Endothelial cell of umbilical vein (primary cell): ENCODE data around the gene KCNMA1. TPM values are rescaled to one million over a fixed set of nuclear protein-coding genes. Genes with fewer than 3 reads are reported as not detected.

Experiments used
- BruUV-seq: library from RNA; stranded (reverse); fragments of 400-500 nt; replicated peaks from 2 replicates; lab custom pipeline; 2021; lab: Mats Ljungman, UMichigan
- CTCF ChIA-PET: fragments of 300-600, 350-600 bp; sonication (Branson Sonifier 250); formaldehyde crosslinking; loops from one replicate; lab custom pipeline; 2021; ENCODE audit warnings: antibody characterized with exemption, inconsistent platforms; lab: Charles Lee
- POLR2A ChIA-PET: fragments of 300-600, 350-600 bp; sonication (Branson Sonifier 250); formaldehyde crosslinking; loops from one replicate; lab custom pipeline; 2021; ENCODE audit warnings: antibody characterized with exemption, inconsistent platforms; lab: Charles Lee
- DNase-seq: peaks from one replicate; pipeline ENCODE4 v3.0.0-alpha.2; 2011; ENCODE audit warnings: low read depth, low spot score
- FAIRE-seq: peaks from 2 replicates; lab custom pipeline; 2011; peaks lifted over from hg19 to GRCh38; lab: Jason Lieb, UNC
- H2AFZ ChIP-seq: 2 replicates; pipeline ENCODE4 v1.6.0; 2012; ENCODE audit warnings: low read depth, low read length, control low read depth, inconsistent platforms
- H3K27ac ChIP-seq: 2 replicates; pipeline ENCODE4 v1.5.1; 2011; ENCODE audit warnings: low read depth, mild to moderate bottlenecking, control low read depth, low read length, moderate library complexity; ENCODE audit not compliant: insufficient read depth
- H3K27me3 ChIP-seq, 2 experiments: 2 replicates each; pipeline versions ENCODE4 v1.6.0 to v1.6.1; 2011; ENCODE audit warnings: low read length in 2 of 2, mixed read lengths in 1 of 2; ENCODE audit not compliant: control insufficient read depth in 2 of 2, insufficient read depth in 2 of 2
- H3K36me3 ChIP-seq, 2 experiments: 2 replicates in 1 of 2; 3 replicates in 1 of 2; pipeline ENCODE4 v1.5.1; 2011; ENCODE audit warnings: low read length in 2 of 2, mild to moderate bottlenecking in 1 of 2, moderate library complexity in 1 of 2; ENCODE audit not compliant: control insufficient read depth in 2 of 2, insufficient read depth in 2 of 2; ENCODE audit errors: extremely low read depth in 1 of 2
- H3K4me1 ChIP-seq: 3 replicates; pipeline ENCODE4 v1.5.1; 2011; ENCODE audit warnings: mild to moderate bottlenecking, low read length; ENCODE audit not compliant: control insufficient read depth, insufficient read depth; ENCODE audit errors: extremely low read depth
- H3K4me2 ChIP-seq: 2 replicates; pipeline ENCODE4 v1.6.1; 2011; ENCODE audit warnings: low read length, control low read depth, mixed read lengths; ENCODE audit not compliant: insufficient read depth
- H3K4me3 ChIP-seq, 3 experiments: fragments of 200-600 bp in 1 of 3; sonication (generic), shearing (Covaris generic) in 1 of 3; replicated peaks in 1 of 3; 2 replicates each; pipeline ENCODE4 v1.5.1; 2011 to 2016; ENCODE audit warnings: control low read depth in 3 of 3, low read length in 3 of 3, mild to moderate bottlenecking in 2 of 3, inconsistent platforms in 1 of 3, low read depth in 1 of 3, moderate library complexity in 1 of 3; ENCODE audit not compliant: insufficient read depth in 1 of 3
- H3K79me2 ChIP-seq: 2 replicates; pipeline ENCODE4 v1.6.0; 2012; ENCODE audit warnings: low read length, inconsistent platforms; ENCODE audit not compliant: control insufficient read depth, insufficient read depth
- H3K9ac ChIP-seq: replicated peaks from 2 replicates; pipeline ENCODE3; 2011; ENCODE audit warnings: low read length, control low read depth; ENCODE audit not compliant: insufficient read depth; ENCODE audit errors: extremely low read depth
- H3K9me1 ChIP-seq: replicated peaks from 3 replicates; pipeline ENCODE4 v1.6.0; 2011; ENCODE audit warnings: mild to moderate bottlenecking, low read length; ENCODE audit not compliant: control insufficient read depth, insufficient read depth; ENCODE audit errors: extremely low read depth
- H3K9me3 ChIP-seq: replicated peaks from 2 replicates; pipeline ENCODE4 v1.5.1; 2012; ENCODE audit warnings: low read length, inconsistent platforms; ENCODE audit not compliant: control insufficient read depth, insufficient read depth
- H4K20me1 ChIP-seq: replicated peaks from 2 replicates; pipeline ENCODE3; 2011; ENCODE audit warnings: mild to moderate bottlenecking, low read length; ENCODE audit not compliant: control insufficient read depth, insufficient read depth; ENCODE audit errors: extremely low read depth
- EZH2 ChIP-seq: IDR thresholded peaks from 2 replicates; pipeline ENCODE4 v1.6.1; 2012; ENCODE audit warnings: borderline replicate concordance, low read depth, mild to moderate bottlenecking, moderate library complexity, low read length, inconsistent platforms; ENCODE audit not compliant: severe bottlenecking
- FOS ChIP-seq: IDR thresholded peaks from 2 replicates; pipeline ENCODE4 v1.6.1; 2011; ENCODE audit warnings: mild to moderate bottlenecking, low read length, moderate library complexity, borderline replicate concordance; ENCODE audit not compliant: insufficient read depth
- JUN ChIP-seq: IDR thresholded peaks from 2 replicates; pipeline ENCODE4 v1.6.1; 2011; ENCODE audit warnings: borderline replicate concordance, low read depth; ENCODE audit not compliant: insufficient read length, insufficient read depth
- MYC ChIP-seq: IDR thresholded peaks from one replicate; pipeline ENCODE4 v1.6.1; 2011; ENCODE audit warnings: mild to moderate bottlenecking, low read depth, low read length
- dilution Hi-C: fragments of 300-500 bp; cut with MboI; formaldehyde crosslinking; loops from one replicate; pipeline ENCODE4 v1.15.0; 2019; ENCODE audit warnings: low sequenced_read_pairs; ENCODE audit not compliant: extremely low pct_ligation_motif_present
- intact Hi-C: fragments of 100-400 bp; cut with micrococcal nuclease; formaldehyde crosslinking; loops from one replicate; pipeline ENCODE4 v1.10.0; 2022
- polyA plus RNA-seq, 4 experiments: library from polyadenylated mRNA; depleted of rRNA in 3 of 4; stranded (reverse) in 3 of 4; unstranded in 1 of 4; fragments of >200 nt; gene quantifications; 2 replicates each; pipeline versions ENCODE4 v1.2.1 to v1.2.3, GENCODE V29; 2011 to 2012; ENCODE audit warnings: missing spikeins in 1 of 4
- total RNA-seq: library from RNA; stranded (reverse); gene quantifications from 2 replicates; pipeline ENCODE4 v1.2.3, GENCODE V29; 2021
- TF ChIP-seq, protein P1 (sequence below), 2 donors: IDR thresholded peaks; 1 replicate in 1 of 2; 2 replicates in 1 of 2; pipeline ENCODE4 v1.5.1; 2011; ENCODE audit warnings: low read length in 2 of 2, mild to moderate bottlenecking in 2 of 2, moderate library complexity in 2 of 2, control low read depth in 1 of 2, inconsistent platforms in 1 of 2, low read depth in 1 of 2; ENCODE audit not compliant: insufficient read depth in 1 of 2; ENCODE audit errors: extremely low read depth in 1 of 2
- TF ChIP-seq, protein P2 (sequence below): IDR thresholded peaks from 2 replicates; pipeline ENCODE4 v1.6.1; 2011; ENCODE audit not compliant: insufficient read depth, insufficient read length

The KCNMA1 gene
- total and polyA plus RNA-seq, 2 donors (not counting 3 experiments of a cell fraction or from before 2014, with no cell fraction given), result 0.10 to 0.82 TPM

DNA sequence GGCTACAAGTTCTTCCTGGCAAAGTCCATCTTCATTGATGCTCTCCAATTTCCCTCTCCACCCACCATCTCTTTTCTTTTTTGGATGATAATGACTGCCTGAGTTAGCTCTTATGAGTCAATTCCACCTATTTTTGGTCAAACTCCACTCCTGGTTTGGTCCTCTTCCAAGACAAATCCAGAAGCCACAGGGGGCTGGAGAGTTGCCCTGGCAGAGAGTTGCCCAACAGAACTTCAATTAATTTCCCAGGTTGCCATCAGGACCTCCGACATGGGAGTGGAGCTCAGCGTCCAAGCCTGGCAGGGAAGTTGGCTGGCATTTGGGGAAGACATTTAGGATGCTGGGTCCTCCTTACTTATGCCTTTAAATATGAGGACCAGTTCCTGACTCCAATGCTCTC, 29.2 kb upstream of the KCNMA1 start:
- Histone ChIP-seq H3K36me3 (no peaks in the 10 kb centered on the region), H3K27ac (no peak overlapping the region), H3K4me1 (no peaks in the 10 kb centered on the region), H4K20me1 (no peaks in the 10 kb centered on the region), H2AFZ (no peak overlapping the region), H3K9me1 (no peaks in the 10 kb centered on the region), H3K4me3 (no peak overlapping the region), H3K9me3 (no peaks in the 10 kb centered on the region), H3K4me2 (no peak overlapping the region), H3K79me2 (no peaks in the 10 kb centered on the region), H3K9ac (no peak overlapping the region), H3K27me3 (no peaks in the 10 kb centered on the region)
- DNase-seq, result no peak
- intact Hi-C loops, result no loop called here
- ChIA-PET CTCF (interaction anchor here (1.6 kb wide), 1 partner anchor 45 kb away, joined by 6 read pairs; no protein-coding TSS in a partner anchor), POLR2A (no interaction called here)
- no TSS peak for BruUV-seq
- FAIRE-seq, result no peak
- dilution Hi-C loops, result no loop called here
- TF ChIP-seq JUN, result no peak
- TF ChIP-seq EZH2, result no peak
- TF ChIP-seq MYC, result no peak
- TF ChIP-seq, protein P1, sequence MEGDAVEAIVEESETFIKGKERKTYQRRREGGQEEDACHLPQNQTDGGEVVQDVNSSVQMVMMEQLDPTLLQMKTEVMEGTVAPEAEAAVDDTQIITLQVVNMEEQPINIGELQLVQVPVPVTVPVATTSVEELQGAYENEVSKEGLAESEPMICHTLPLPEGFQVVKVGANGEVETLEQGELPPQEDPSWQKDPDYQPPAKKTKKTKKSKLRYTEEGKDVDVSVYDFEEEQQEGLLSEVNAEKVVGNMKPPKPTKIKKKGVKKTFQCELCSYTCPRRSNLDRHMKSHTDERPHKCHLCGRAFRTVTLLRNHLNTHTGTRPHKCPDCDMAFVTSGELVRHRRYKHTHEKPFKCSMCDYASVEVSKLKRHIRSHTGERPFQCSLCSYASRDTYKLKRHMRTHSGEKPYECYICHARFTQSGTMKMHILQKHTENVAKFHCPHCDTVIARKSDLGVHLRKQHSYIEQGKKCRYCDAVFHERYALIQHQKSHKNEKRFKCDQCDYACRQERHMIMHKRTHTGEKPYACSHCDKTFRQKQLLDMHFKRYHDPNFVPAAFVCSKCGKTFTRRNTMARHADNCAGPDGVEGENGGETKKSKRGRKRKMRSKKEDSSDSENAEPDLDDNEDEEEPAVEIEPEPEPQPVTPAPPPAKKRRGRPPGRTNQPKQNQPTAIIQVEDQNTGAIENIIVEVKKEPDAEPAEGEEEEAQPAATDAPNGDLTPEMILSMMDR (IDR thresholded peaks at IDR 0.05; ENCODE audit: extremely low read depth in 1 of 2, insufficient read depth in 1 of 2, low read depth in 1 of 2, low read length in 2 of 2), result no peak

DNA sequence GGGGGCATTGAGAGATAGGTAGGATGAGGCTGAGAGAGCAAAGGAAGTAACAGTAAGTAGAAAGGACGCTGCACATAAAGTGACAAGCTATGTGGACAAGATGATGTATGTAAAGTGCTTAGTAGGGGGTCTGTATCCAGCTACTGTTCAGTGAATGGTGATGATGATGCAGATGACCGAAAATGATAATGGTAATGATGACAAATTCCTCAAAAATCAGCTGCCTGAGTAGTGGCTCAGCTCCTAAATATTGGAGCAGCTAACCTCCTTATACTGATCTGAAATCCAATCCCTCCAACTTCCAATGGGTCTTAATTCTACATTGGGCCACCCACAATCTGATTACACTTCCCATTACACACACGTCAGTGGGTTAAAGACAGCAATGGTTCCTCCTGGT, 27.1 kb upstream of the KCNMA1 start:
- Histone ChIP-seq H3K4me1 (no peaks in the 10 kb centered on the region), H3K4me2 (no peak overlapping the region), H3K27me3 (peaks cover 0 to 4% of the 10 kb centered on the region in 2 experiments), H3K79me2 (no peaks in the 10 kb centered on the region), H3K9me3 (no peaks in the 10 kb centered on the region), H4K20me1 (no peaks in the 10 kb centered on the region), H3K9me1 (no peaks in the 10 kb centered on the region), H3K27ac (no peak overlapping the region), H3K36me3 (no peaks in the 10 kb centered on the region), H2AFZ (no peak overlapping the region), H3K9ac (no peak overlapping the region), H3K4me3 (no peak overlapping the region)
- FAIRE-seq, result no peak
- no peak for DNase-seq
- dilution Hi-C loops, result no loop called here
- POLR2A ChIA-PET, result no interaction called here
- BruUV-seq, result no TSS peak
- intact Hi-C loops, result no loop called here
- CTCF ChIA-PET, result interaction anchor here (1.5 kb wide), 1 partner anchor 9 kb away, joined by 4 read pairs; no protein-coding TSS in a partner anchor
- TF ChIP-seq FOS, result no peak
- TF ChIP-seq, protein P2, sequence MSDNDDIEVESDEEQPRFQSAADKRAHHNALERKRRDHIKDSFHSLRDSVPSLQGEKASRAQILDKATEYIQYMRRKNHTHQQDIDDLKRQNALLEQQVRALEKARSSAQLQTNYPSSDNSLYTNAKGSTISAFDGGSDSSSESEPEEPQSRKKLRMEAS, result no peak
- no peak for TF ChIP-seq MYC
- TF ChIP-seq, protein P1 (IDR thresholded peaks at IDR 0.05; ENCODE audit: extremely low read depth in 1 of 2, insufficient read depth in 1 of 2, low read depth in 1 of 2, low read length in 2 of 2), result no peak
- TF ChIP-seq EZH2, result no peak
